Natural killer cell (primary cell): Measurements from ENCODE around the gene RAD17. TPM values are rescaled to one million over a fixed set of nuclear protein-coding genes. Genes with fewer than 3 reads are reported as not detected.

Experiments
- ATAC-seq, 3 donors: fragments of 150-1000 bp in 2 of 3; fragments of 200-7000 bp in 1 of 3; cut with Tn5 transposase; 1 replicate in 1 of 3; 2 replicates in 2 of 3; pipeline ENCODE4 v1.10.0; 2021; ENCODE audit warnings: mild to moderate bottlenecking in 2 of 3, moderate library complexity in 2 of 3
- DNase-seq, 2 donors: peaks; one replicate each; pipeline versions ENCODE4 v3.0.0 to v3.0.0-alpha.2; 2013 to 2021; ENCODE audit warnings: mixed read lengths in 1 of 2
- H3K27ac ChIP-seq: one replicate; pipeline ENCODE4 v1.5.1; 2013; ENCODE audit warnings: mild to moderate bottlenecking, low read length
- H3K27me3 ChIP-seq: one replicate; pipeline ENCODE4 v1.6.1; 2013; ENCODE audit warnings: low read length; ENCODE audit not compliant: control insufficient read depth, insufficient read depth
- H3K36me3 ChIP-seq: one replicate; pipeline ENCODE4 v1.6.1; 2013; ENCODE audit warnings: low read length; ENCODE audit not compliant: control insufficient read depth, insufficient read depth
- H3K4me1 ChIP-seq: one replicate; pipeline ENCODE4 v1.6.1; 2013; ENCODE audit warnings: low read length; ENCODE audit not compliant: control insufficient read depth, insufficient read depth
- H3K4me3 ChIP-seq: one replicate; pipeline ENCODE4 v1.5.1; 2013; ENCODE audit warnings: low read length
- H3K9me3 ChIP-seq: one replicate; pipeline ENCODE4 v1.6.1; 2013; ENCODE audit warnings: low read length; ENCODE audit not compliant: control insufficient read depth, insufficient read depth
- H3K27ac Mint-ChIP-seq, 2 donors: one replicate each; pipeline ENCODE4 v1.8.0; 2022; ENCODE audit warnings: mild to moderate bottlenecking in 2 of 2, mixed read lengths in 2 of 2, moderate library complexity in 1 of 2
- H3K27me3 Mint-ChIP-seq, 2 donors: one replicate each; pipeline ENCODE4 v1.8.0; 2022; ENCODE audit warnings: low read depth in 2 of 2, mixed read lengths in 2 of 2
- H3K36me3 Mint-ChIP-seq: one replicate; pipeline ENCODE4 v1.8.0; 2022; ENCODE audit warnings: mixed read lengths
- H3K4me1 Mint-ChIP-seq, 2 donors: one replicate each; pipeline ENCODE4 v1.8.0; 2022; ENCODE audit warnings: mixed read lengths in 2 of 2
- H3K4me3 Mint-ChIP-seq: one replicate; pipeline ENCODE4 v1.8.0; 2022; ENCODE audit warnings: mild to moderate bottlenecking, moderate library complexity, mixed read lengths
- H3K9me3 Mint-ChIP-seq, 2 donors: one replicate each; pipeline ENCODE4 v1.8.0; 2022; ENCODE audit warnings: mixed read lengths in 2 of 2
- WGBS: methylation state at CpG from one replicate; pipeline ENCODE4 v1.1.7; 2013; ENCODE audit warnings: missing lambda C conversion rate; ENCODE audit not compliant: insufficient coverage; 5-methylcytosine and 5-hydroxymethylcytosine counted together
- intact Hi-C: fragments of 100-400 bp; cut with micrococcal nuclease; formaldehyde crosslinking; loops from one replicate; pipeline ENCODE4 v1.14.2; 2022
- total RNA-seq, 4 donors: library from RNA; stranded (reverse); fragments of 120-200 nt in 1 of 4; gene quantifications; one replicate each; pipeline versions ENCODE4 v1.2.3 to v1.2.4, GENCODE V29; 2013 to 2022
- TF ChIP-seq, protein P1 (sequence below): fragments of 200-600 bp; IDR thresholded peaks from one replicate; pipeline ENCODE4 v1.8.0; 2022; ENCODE audit warnings: antibody characterized with exemption

Gene RAD17, protein sequence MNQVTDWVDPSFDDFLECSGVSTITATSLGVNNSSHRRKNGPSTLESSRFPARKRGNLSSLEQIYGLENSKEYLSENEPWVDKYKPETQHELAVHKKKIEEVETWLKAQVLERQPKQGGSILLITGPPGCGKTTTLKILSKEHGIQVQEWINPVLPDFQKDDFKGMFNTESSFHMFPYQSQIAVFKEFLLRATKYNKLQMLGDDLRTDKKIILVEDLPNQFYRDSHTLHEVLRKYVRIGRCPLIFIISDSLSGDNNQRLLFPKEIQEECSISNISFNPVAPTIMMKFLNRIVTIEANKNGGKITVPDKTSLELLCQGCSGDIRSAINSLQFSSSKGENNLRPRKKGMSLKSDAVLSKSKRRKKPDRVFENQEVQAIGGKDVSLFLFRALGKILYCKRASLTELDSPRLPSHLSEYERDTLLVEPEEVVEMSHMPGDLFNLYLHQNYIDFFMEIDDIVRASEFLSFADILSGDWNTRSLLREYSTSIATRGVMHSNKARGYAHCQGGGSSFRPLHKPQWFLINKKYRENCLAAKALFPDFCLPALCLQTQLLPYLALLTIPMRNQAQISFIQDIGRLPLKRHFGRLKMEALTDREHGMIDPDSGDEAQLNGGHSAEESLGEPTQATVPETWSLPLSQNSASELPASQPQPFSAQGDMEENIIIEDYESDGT
- total RNA-seq, result 10 to 100 TPM; 24.4 to 34.3 (median 24.6) TPM
- total RNA-seq (2013), result 34.9 TPM

DNA sequence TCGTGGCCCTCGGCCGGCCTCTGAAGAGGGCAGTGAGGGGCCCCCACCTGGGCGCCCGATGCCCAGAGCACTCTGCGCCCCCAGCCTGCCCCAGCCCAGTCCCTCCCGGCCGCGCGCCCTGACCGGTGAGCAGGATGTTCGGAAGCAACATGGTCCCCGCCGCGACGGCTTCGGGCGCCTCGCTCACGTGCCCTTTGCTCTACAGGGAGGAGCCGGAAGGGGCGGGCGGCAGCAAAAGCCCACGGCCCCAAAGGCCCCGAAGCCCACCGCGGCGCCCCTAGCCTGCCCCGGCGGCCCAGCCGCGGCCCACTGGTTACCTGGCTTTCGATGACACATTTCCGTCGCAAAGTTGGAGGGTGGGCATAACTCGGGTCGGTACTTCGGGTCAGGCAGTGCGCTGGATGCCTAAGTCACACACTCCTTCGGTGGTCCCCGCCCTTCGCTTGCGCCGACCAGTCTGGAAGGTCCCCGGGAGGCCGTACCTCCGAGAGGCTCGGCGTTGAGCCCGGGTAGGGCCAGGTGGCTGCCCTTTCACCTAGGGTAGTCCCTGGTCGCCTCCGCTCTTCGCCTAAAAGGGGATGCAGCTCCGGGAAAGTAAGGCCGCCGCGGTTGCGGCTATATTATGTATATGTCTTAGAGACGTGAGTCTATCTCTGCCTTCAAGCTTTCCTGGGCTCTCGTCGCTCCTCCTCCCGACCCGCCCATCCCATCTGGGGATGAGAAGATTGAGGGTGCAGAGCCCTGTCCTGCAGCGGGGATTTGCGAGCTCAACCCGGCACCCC, at the start of gene RAD17, which contains the start of the genes AK6 and TAF9:
TSS of gene RAD17 (plus strand) at position 479 of the 782 bp plus-strand sequence. CDS start 2,391 bp downstream, outside the sequence.
TSS of gene AK6 (minus strand) at position 181 of the 782 bp plus-strand sequence. CDS start at position 151, 30 bp downstream.
TSS of gene TAF9 (minus strand) at position 181 of the 782 bp plus-strand sequence. CDS start 3,783 bp downstream, outside the sequence.
- Histone ChIP-seq H3K4me3 (peak within 1 kb of the TSS; percentile 97), H3K27me3 (no peaks in the 10 kb centered on the region), H3K9me3 (no peaks in the 10 kb centered on the region), H3K36me3 (peaks cover 19% of the 10 kb centered on the region), H3K4me1 (peaks cover 20% of the 10 kb centered on the region), H3K27ac (peak within 1 kb of the TSS; percentile 98)
- Mint-ChIP-seq H3K4me1 (peaks cover 27% of the 10 kb centered on the region in 2 donors), H3K27me3 (no peaks in the 10 kb centered on the region), H3K9me3 (no peaks in the 10 kb centered on the region), H3K27ac (peak within 1 kb of the TSS; percentile 95 to 96), H3K36me3 (peaks cover 8% of the 10 kb centered on the region), H3K4me3 (peak within 1 kb of the TSS; percentile 93)
- intact Hi-C loops, result loop anchor here (2.0 kb wide), 3 partner anchors 37 to 203 kb away; partner anchors contain the start of genes CCDC125, CCNB1 and CDK7
- DNase-seq, result peak; percentile 90 to 96
- WGBS, result under 1% methylated on average over 66 of the region's 66 CpGs
- ATAC-seq, result peak; percentile 91 to 98 (median 91)
- TF ChIP-seq, protein P1, sequence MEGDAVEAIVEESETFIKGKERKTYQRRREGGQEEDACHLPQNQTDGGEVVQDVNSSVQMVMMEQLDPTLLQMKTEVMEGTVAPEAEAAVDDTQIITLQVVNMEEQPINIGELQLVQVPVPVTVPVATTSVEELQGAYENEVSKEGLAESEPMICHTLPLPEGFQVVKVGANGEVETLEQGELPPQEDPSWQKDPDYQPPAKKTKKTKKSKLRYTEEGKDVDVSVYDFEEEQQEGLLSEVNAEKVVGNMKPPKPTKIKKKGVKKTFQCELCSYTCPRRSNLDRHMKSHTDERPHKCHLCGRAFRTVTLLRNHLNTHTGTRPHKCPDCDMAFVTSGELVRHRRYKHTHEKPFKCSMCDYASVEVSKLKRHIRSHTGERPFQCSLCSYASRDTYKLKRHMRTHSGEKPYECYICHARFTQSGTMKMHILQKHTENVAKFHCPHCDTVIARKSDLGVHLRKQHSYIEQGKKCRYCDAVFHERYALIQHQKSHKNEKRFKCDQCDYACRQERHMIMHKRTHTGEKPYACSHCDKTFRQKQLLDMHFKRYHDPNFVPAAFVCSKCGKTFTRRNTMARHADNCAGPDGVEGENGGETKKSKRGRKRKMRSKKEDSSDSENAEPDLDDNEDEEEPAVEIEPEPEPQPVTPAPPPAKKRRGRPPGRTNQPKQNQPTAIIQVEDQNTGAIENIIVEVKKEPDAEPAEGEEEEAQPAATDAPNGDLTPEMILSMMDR, result no peak

- Mint-ChIP-seq H3K4me1 (no peaks in the 10 kb centered on the region), H3K36me3 (no peaks in the 10 kb centered on the region), H3K27me3 (no peaks in the 10 kb centered on the region), H3K9me3 (no peaks in the 10 kb centered on the region), H3K4me3 (no peak overlapping the region), H3K27ac (no peak overlapping the region)
- H3K4me3 ChIP-seq, result no peak overlapping the region
- ATAC-seq, result no peak
- no peaks in the 10 kb centered on the region for H3K36me3 ChIP-seq
- TF ChIP-seq, protein P1, result no peak
- H3K27me3 ChIP-seq, result no peaks in the 10 kb centered on the region
- intact Hi-C loops, result no loop called here
- WGBS, result no CpG with 5 or more reads among the region's 1 CpG
- no peak for DNase-seq
- H3K9me3 ChIP-seq, result no peaks in the 10 kb centered on the region
- no peaks in the 10 kb centered on the region for H3K4me1 ChIP-seq
- H3K27ac ChIP-seq, result no peak overlapping the region
Observed at GRCh38 chr5:69326365-69326764, 43.3 kb upstream of the RAD17 start.

- peaks cover 10 to 19% of the 10 kb centered on the region in 2 donors for H3K4me1 Mint-ChIP-seq
- WGBS, result 95% methylated on average over 8 of the region's 9 CpGs
- no peaks in the 10 kb centered on the region for H3K27me3 Mint-ChIP-seq
- H3K27ac ChIP-seq, result no peak overlapping the region
- no peak for ATAC-seq
- H3K9me3 Mint-ChIP-seq, result no peaks in the 10 kb centered on the region
- peaks cover 11% of the 10 kb centered on the region for H3K4me1 ChIP-seq
- no peaks in the 10 kb centered on the region for H3K36me3 Mint-ChIP-seq
- no peak for DNase-seq
- H3K27me3 ChIP-seq, result no peaks in the 10 kb centered on the region
- H3K36me3 ChIP-seq, result no peaks in the 10 kb centered on the region
- H3K4me3 Mint-ChIP-seq, result no peak overlapping the region
- H3K9me3 ChIP-seq, result no peaks in the 10 kb centered on the region
- no peak overlapping the region for H3K27ac Mint-ChIP-seq
- intact Hi-C loops, result no loop called here
- TF ChIP-seq, protein P1, result no peak
- no peak overlapping the region for H3K4me3 ChIP-seq
Observed at GRCh38 chr5:69329905-69330489, 39.6 kb upstream of the RAD17 start.
